Effector CD8-positive, alpha-beta T cell (primary cell): ENCODE data around the gene EML5.
"Not testable (repeated sequence)": the region's sequence is repeated elsewhere in the genome, so short reads cannot be mapped to it uniquely, and the experiment has no call there.

Experiments used
- DNase-seq: peaks from one replicate; lab custom pipeline; 2025; lab: John Stamatoyannopoulos, UW

EML5 gene

GRCh38 chr14:88802596-88802995 lies 9.8 kb upstream of the EML5 start:
- DNase-seq: no peak

DNA sequence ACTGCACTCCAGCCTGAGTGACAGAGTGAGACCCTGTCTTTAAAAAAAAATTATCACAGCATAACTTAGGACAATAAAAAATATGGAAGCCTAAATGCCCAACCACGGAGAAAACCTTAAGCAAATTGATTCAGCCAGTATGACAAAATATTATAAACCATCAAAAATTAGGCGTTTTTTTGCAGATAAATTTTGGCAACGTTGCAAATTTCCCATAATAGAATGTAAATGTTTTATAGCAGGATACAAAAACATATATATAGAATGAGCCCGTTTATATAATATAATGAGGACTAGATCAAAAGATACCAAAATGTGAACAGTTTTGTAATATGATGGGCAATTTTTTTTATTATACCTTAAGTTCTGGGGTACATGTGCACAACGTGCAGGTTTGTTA lies 6.8 kb upstream of the EML5 start:
- no peak for DNase-seq

GRCh38 chr14:88798156-88798555 lies 5.4 kb upstream of the EML5 start:
- no peak for DNase-seq

GRCh38 chr14:88793259-88793625 lies 489 bp upstream of the EML5 start:
- no peak for DNase-seq

- DNase-seq: no peak
These were observed 902 bp downstream of the EML5 start for GRCh38 chr14:88791629-88792472.

GRCh38 chr14:88791252-88791621 lies 1.5 kb downstream of the EML5 start:
- no peak for DNase-seq

GRCh38 chr14:88790501-88791251 lies 2.1 kb downstream of the EML5 start:
- DNase-seq: no peak

GRCh38 chr14:88789573-88789972 lies 3.2 kb downstream of the EML5 start:
- DNase-seq: not testable (repeated sequence)

- DNase-seq: no peak
These were observed 6.0 kb downstream of the EML5 start for GRCh38 chr14:88786715-88787114.

DNA sequence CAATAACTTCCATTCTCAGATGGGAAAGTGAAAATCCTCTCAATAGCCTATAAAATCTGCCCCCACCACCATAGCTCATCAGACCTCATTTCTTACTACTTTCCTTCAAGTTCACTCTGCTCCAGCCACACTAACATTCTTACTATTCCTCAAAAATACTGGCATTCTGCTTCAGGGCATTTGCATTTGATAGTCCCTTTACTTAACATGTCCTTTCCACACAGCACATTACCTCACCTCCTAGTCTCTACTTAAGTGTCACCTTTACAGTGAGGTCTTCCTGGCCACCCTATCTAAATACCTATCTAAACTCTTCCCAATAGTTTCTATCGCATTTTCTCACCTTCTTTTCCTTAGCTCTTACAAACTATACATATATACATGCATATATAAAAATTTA lies 6.8 kb downstream of the EML5 start:
- no peak for DNase-seq

DNA sequence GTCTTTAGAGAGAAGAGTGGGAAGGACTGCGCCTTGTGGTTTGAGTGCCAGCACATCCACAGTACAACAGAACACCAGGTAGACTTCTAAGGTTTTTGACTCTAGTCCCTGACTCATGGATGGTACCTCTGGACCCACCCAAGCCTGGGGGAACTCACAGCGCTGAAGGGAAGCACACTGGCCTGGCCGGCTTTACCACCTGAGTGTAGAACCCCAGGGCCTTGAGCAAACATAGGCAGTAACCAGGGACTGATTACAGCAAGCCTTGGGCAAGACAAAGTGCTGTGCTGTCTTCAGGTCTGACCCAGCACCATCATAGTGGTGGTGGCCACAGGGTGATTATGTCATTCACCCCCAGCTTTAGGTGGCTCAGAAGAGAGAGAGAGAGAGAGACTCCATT lies 17.2 kb downstream of the EML5 start:
- no peak for DNase-seq

DNA sequence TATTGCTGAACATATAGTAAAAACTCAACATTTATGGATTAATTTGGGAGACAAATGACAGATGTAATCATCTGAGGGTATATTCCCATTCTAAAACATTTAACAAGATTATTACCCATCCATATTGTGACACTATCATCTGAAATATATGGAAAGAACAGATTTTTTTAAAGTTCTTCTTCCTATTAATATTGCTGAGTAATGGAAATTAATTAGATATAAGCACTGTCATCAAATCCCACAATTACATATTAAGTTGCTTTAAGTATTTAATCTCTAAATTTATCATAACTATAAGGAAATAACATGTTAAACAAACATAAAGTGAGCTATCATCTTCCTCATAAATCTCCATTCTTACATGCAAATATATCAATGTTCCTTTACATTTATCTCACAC lies 22.0 kb downstream of the EML5 start:
- no peak for DNase-seq

DNA sequence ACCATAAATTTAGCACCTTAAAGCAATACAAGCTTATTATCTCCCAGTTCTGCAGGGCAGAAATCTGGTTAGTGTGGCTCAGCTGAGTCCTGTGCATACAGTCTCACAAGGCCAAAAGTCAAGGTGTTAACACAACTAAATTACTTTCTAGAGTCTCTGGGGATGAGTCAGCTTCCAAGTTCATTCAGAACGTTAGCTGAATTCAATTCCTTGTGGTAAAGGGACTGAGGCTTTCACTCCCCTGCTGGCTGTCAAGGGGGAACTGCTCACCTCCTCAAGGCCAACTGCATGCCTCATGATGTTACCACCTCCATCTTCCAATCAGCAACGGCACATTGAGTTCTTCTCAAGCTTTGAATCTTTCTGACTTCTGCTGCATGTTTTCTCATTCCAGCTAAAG lies 27.6 kb downstream of the EML5 start:
- no peak for DNase-seq

GRCh38 chr14:88753873-88754272 lies 38.9 kb downstream of the EML5 start:
- no peak for DNase-seq

GRCh38 chr14:88750945-88751344 lies 41.8 kb downstream of the EML5 start:
- DNase-seq: no peak

GRCh38 chr14:88750413-88750812 lies 42.3 kb downstream of the EML5 start:
- DNase-seq: no peak

- DNase-seq: no peak
These were observed 43.6 kb downstream of the EML5 start for GRCh38 chr14:88749139-88749538.

- DNase-seq: no peak
These were observed 44.5 kb downstream of the EML5 start for GRCh38 chr14:88748288-88748687.

DNA sequence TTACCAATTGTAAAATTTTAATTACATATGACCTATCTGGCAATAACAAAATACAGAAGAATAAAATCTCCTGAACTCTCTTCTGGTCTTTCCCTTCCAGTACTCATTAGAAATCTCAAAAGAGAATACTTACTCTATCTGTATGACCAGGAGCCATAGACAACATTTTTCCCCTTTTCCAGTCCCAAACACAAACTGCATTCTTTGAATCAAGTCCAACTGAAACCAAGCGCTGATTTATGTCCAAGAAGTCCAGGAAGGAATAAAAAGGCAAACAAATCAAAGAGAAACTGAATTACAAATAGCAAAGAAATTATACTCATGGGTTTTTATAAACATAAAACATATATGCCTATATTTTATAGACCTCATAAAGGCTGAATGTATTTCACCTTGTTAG lies 46.7 kb downstream of the EML5 start:
- no peak for DNase-seq

- no peak for DNase-seq
These were observed 55.5 kb downstream of the EML5 start for GRCh38 chr14:88737245-88737644.

- no peak for DNase-seq
These were observed 59.6 kb downstream of the EML5 start for GRCh38 chr14:88733121-88733520.

GRCh38 chr14:88729159-88729558 lies 63.6 kb downstream of the EML5 start:
- no peak for DNase-seq

DNA sequence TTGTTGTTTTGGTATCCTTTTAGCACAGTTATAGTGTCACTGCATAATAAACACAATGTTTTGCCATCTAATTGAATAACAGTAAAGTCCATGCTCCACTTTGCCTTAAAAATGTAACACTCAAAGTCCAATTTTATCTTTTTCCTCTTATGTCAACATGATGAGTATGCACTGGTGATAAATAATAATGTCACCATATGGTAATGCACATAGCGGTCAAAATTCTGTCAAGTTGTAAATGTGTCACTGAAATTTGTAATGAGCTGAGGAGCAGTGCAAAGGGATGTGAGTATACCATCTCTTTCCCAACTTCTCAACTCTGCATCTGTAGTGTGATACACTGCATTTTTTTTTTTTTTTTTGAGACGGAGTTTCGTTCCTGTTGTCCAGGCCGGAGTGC lies 65.7 kb downstream of the EML5 start:
- no peak for DNase-seq

GRCh38 chr14:88710709-88711108 lies 82.0 kb downstream of the EML5 start:
- DNase-seq: no peak
